ENCODE results near the gene TUBG2.

TUBG2 gene

GRCh38 chr17:42695500-42695899, 36.4 kb downstream of the TUBG2 start:
- DNase-seq (ENCODE audit: low read depth in 2 of 2), result no peak

DNA sequence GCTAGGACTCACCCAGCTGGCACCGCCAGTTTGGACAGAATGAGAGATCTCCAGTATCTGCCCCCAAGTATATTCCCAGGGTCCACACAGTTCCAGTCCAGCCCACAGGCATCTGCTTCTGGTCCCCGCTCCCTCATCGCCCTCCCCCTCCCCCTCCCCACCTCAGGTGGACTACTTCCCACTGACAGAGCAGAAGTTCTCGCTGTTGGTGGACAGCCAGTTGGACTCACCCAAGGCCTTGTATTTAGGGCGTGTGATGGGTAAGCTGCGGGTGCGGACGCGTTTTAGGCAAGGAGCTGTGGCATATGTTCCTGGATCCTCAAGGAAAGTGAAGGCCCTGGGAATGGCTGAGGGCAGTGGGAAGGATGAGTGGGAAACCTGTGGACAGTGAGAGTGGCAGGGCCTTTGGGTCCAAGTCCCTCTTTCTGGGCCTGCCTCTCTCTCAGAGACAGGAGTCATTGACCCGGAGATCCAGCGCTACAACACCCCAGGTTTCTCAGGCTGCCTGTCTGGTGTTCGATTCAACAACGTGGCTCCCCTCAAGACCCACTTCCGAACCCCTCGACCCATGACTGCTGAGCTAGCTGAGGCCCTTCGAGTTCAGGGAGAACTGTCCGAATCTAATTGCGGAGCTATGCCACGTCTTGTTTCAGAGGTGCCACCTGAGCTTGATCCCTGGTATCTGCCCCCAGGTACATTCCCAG, 38.2 kb downstream of the TUBG2 start:
- no peak for DNase-seq (ENCODE audit: low read depth in 2 of 2)

DNA sequence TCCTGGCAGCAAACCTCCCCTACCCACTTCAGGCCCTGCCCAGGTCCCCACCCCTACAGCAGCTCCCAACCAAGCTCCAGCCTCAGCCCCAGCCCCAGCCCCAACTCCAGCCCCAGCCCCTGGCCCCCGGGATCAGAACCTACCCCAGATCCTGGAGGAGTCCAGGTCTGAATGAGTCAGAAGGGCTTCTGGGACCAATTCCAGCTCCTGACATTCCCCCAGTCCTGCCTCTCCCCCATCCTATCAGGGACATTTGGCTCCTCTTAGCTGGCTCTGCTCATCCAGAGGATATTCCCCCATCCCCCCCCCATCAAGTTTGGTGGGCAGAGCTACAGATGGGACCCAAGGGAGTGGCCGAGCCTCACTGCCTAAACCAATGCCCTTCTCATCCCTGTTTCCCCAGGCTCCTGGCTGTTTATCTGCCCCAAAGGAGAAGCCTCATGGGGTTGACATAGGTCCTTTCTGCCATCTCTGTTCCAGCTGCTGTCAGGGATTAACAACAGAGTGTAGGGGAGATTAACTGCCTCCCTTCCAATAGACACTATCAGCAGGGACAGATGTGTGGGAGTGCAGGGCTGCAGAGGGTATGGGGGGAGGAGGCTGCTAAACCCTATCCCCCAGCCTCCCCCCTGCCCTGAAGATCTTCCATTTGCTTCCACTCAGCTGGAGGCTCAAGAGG, 39.8 kb downstream of the TUBG2 start:
- no peak for DNase-seq (ENCODE audit: low read depth in 2 of 2)

DNA sequence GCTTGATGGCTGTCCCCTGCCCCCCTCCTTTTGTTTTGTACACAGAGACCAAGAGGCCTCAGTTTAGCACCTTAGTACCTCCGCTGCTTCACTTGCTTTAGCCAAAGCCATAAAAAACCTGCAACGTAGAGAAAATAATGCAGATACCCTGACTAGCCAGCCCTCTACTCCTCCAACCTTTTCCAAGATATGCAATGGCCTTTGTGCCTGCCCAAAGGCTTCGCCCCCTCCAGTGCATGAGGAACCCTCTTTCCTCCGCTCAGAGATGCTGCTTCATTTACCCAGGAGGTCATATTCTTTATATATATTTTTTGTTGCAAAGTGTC, 40.3 kb downstream of the TUBG2 start:
- DNase-seq (ENCODE audit: low read depth in 2 of 2), result no peak

- no peak for DNase-seq (ENCODE audit: low read depth in 2 of 2)
Observed at GRCh38 chr17:42700586-42701289, 41.7 kb downstream of the TUBG2 start.

DNA sequence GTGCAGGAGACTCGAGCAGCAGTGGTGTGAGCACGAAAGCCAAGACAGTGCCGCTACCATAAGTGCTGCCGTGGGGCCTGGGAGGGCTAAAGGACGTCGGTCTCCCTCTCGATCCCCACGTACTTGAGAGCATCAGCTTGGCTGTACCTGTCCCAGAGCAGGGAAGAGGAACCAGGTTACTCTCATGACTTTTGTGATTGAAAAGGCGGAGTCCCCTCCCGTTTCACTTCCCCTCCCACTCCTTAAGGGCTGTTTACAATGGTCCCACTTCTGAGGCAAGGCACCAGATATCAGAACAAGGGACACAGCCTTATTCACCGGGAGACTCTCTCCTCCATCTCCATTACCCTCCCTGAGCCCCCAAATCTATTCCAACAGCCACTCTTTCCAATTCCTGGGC, 43.4 kb downstream of the TUBG2 start:
- no peak for DNase-seq (ENCODE audit: low read depth in 2 of 2)

- no peak for DNase-seq (ENCODE audit: low read depth in 2 of 2)
Observed at GRCh38 chr17:42704490-42704836, 45.4 kb downstream of the TUBG2 start.

DNA sequence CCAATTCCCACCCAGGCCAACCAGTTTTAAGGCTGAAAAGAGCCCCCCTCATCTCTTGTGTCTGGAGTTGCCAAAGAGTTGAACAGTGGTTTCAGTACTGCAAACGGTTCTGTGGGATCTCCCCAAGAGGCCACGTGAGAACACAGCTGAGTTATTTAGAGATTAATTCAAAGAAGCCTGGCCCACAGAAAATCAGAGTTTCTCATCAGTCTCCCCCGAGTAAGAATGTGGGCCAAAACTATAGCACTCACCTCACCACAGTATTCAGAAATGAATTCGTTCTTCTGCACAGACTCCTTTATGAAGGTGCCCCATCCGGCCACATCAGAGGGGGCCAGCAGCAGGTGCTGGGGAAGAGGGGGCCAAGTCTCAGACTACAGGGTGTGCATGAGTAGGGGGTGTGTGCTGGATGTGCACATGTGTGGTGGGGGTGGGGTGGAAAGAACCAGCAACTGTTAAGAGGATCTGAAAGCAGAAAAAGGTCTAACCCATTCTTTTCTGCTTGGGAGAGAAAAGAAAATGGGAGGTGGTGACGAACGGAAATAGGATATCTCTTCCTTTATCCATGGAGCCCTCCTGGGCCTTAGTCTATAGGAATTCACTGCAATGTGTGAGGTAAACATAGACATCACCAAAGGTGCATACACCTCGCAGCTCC, 45.9 kb downstream of the TUBG2 start:
- DNase-seq (ENCODE audit: low read depth in 2 of 2), result peak; percentile 26 to 39

- DNase-seq (ENCODE audit: low read depth in 2 of 2), result peak in 1 of 2 donors; percentile 54
Observed at GRCh38 chr17:42706732-42707131, 47.6 kb downstream of the TUBG2 start.

DNA sequence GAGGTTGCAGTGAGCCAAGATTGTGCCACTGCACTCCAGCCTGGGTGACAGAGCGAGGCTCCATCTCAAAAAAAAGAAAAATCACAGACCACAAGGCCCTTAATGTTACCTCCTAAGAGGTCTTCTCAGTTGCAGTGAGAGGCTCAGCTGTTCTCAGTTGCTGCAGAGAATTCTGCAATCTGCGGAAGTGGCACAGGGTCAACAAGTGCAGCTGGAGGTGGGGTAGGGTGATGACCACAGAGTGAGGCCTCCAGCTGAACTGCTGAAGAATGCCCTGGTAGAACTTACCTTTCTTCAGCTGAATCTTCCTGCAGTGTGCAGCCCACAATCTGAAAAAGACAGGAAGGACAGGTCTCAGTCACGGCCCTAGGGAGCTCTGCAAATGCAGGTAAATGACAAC, 49.5 kb downstream of the TUBG2 start:
- no peak for DNase-seq (ENCODE audit: low read depth in 2 of 2)

- no peak for DNase-seq (ENCODE audit: low read depth in 2 of 2)
Observed at GRCh38 chr17:42709561-42709960, 50.5 kb downstream of the TUBG2 start.
